Duodenal mucosa (tissue), 2 donors: ENCODE measurements around the gene APMAP.
A peak's percentile ranks its signal among the peaks of the same experiment; 100 is the strongest.

Source experiments
- H3K27ac ChIP-seq: one replicate; pipeline ENCODE4 v1.7.0; 2013; ENCODE audit warnings: low read depth, low read length
- H3K27me3 ChIP-seq, 2 donors: one replicate each; pipeline ENCODE4 v1.7.0; 2013; ENCODE audit warnings: low read length in 2 of 2, control low read depth in 1 of 2; ENCODE audit not compliant: insufficient read depth in 2 of 2, control insufficient read depth in 1 of 2
- H3K36me3 ChIP-seq, 2 donors: one replicate each; pipeline ENCODE4 v1.7.0; 2013; ENCODE audit warnings: low read length in 2 of 2, control low read depth in 1 of 2; ENCODE audit not compliant: insufficient read depth in 2 of 2, control insufficient read depth in 1 of 2
- H3K4me1 ChIP-seq, 2 donors: one replicate each; pipeline ENCODE4 v1.7.0; 2013; ENCODE audit warnings: low read length in 2 of 2, control low read depth in 1 of 2; ENCODE audit not compliant: insufficient read depth in 2 of 2, control insufficient read depth in 1 of 2
- H3K4me3 ChIP-seq, 2 donors: one replicate each; pipeline ENCODE4 v1.7.0; 2013; ENCODE audit warnings: low read length in 2 of 2, low read depth in 1 of 2
- H3K9ac ChIP-seq, 2 donors: one replicate each; pipeline ENCODE4 v1.7.0; 2013; ENCODE audit warnings: low read length in 2 of 2, low read depth in 1 of 2
- H3K9me3 ChIP-seq, 2 donors: one replicate each; pipeline ENCODE4 v1.7.0; 2013; ENCODE audit warnings: low read length in 2 of 2, control low read depth in 1 of 2; ENCODE audit not compliant: control insufficient read depth in 1 of 2

APMAP gene

DNA sequence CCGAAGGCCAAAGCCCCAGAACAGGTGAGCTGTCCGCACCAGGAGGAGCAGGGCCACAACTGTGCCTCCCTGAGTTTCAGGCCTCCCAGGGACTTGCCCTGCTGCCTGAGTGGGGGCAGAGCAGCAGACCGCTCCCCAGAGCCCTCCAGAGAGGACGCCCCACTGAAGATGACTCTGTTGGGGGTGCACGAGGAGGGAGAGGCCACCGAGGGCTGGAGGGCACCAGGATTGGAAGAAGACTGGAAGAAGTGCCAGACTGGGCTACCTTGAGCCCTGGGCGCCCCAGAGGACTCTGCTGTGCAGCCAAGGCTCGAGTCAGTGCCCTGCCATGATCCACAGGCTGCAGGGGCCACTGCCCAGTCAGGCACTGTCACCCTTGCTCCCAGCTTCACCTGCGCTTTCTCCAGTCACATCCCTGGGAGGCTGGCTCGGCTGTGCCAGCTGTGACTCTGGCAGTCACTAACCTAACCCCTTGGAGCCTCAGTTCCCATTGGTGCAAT, 32.2 kb downstream of the APMAP start:
- H3K9me3 ChIP-seq: no peaks in the 10 kb centered on the region
- no peak overlapping the region for H3K4me3 ChIP-seq
- no peaks in the 10 kb centered on the region for H3K27me3 ChIP-seq
- peak overlapping the region; percentile 42 for H3K27ac ChIP-seq
- no peak overlapping the region for H3K9ac ChIP-seq
- H3K4me1 ChIP-seq: no peaks in the 10 kb centered on the region
- H3K36me3 ChIP-seq: peaks cover 31 to 60% of the 10 kb centered on the region in 2 donors

DNA sequence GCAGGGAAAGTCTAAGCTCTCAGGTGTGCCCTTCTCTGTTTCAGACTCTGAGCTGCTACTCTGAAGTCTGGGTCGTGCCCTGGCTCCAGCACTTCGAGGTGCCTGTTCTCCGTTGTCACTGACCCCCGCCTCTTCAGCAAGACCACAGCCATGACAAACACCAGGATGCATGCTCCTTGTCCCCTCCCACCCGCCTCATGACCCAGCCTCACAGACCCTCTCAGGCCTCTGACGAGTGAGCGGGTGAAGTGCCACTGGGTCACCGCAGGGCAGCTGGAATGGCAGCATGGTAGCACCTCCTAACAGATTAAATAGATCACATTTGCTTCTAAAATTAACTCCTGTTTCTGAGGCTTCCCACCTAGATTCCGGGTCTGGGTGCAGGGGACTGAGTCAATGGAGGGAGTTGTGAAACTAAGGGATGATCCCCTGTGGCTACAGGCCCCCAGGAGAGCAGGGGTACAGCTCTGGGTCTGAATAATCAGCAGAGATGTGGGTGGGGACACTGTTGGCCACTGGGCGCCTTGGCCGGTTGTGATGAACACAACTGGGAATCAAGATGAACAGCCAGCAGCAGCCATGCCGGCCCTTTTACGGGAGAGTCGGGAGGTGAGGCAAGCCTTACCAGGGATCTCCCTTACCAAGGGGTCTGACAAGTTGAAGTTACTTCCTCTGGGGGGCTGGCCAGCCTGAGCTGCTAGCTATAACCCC, 32.8 kb downstream of the APMAP start:
- no peak overlapping the region for H3K9ac ChIP-seq
- H3K27ac ChIP-seq: no peak overlapping the region
- H3K4me1 ChIP-seq: no peaks in the 10 kb centered on the region
- H3K27me3 ChIP-seq: no peaks in the 10 kb centered on the region
- no peaks in the 10 kb centered on the region for H3K9me3 ChIP-seq
- no peak overlapping the region for H3K4me3 ChIP-seq
- H3K36me3 ChIP-seq: peaks cover 31 to 56% of the 10 kb centered on the region in 2 donors

DNA sequence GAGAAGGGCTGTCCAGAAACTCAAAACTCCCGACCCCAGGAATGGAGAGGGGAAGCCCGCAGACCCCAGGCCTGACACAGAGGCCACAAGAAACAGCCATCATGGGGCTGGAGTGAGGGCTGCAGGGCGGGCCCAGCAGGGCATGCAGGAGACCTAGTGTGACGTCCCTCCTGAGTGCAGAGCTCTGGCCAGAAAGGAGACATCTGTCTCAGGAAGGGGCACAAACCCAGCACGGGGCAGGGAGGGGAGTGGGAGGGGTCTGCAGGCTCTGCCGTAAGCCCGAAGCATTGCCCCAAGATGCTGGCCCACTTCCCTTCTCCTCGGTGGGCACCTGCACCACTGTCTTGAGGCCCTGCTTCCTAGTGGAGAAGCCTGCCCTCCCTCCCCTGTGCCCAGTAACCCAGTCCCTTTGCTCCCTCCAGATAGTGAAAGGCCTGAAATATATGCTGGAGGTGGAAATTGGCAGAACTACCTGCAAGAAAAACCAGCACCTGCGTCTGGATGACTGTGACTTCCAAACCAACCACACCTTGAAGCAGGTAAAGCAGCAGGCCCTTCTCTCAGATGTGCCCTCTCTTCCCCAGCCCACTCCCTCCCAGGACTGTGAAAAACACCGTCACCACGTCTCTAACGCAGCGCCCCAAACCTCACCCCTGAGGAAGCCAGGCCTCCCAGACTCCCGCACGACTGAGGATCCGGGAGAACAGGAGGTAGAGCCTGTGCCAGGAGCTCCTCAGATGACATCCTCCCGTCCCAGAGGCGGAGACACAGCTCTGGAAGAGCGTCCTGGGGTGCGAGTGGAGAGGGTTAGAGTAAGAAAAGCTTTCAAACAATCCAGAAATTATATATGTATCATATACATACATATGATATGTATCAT, 33.8 kb downstream of the APMAP start:
- peaks cover 22 to 46% of the 10 kb centered on the region in 2 donors for H3K36me3 ChIP-seq
- no peaks in the 10 kb centered on the region for H3K27me3 ChIP-seq
- no peak overlapping the region for H3K27ac ChIP-seq
- no peak overlapping the region for H3K9ac ChIP-seq
- no peaks in the 10 kb centered on the region for H3K9me3 ChIP-seq
- H3K4me3 ChIP-seq: no peak overlapping the region
- H3K4me1 ChIP-seq: peaks cover 0 to 4% of the 10 kb centered on the region in 2 donors

DNA sequence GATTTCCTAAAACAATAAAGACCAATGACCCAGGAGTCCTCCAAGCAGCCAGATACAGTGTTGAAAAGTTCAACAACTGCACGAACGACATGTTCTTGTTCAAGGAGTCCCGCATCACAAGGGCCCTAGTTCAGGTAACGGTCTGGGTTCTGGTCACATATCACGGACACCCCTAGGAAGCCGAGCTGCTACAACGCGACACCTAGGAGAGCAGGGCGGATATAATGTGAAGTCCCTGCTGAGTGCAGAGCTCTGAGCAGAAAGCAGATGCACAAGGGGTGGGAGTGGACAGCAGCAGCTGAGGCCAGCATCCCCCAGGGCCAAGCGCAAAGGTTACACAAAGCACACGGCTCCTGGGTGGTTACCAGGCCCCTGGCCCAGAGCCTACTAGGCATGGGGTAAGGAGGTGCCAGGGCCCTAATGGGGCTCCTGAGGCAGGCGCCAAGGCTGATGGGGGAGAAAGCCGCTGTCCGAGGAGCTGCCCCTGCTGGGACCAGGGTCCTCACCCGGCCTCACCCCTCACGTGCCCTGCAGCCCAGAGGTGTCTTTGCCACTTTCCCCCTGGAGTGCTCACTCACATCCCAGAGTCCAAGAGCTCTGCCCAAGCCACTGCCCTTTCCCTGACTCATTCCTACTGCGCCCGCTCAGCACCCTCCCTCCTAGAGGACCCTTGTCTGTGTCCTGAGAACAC, 35.1 kb downstream of the APMAP start:
- no peak overlapping the region for H3K9ac ChIP-seq
- peaks cover 10 to 16% of the 10 kb centered on the region in 2 donors for H3K4me1 ChIP-seq
- no peaks in the 10 kb centered on the region for H3K27me3 ChIP-seq
- H3K27ac ChIP-seq: no peak overlapping the region
- peaks cover 14 to 34% of the 10 kb centered on the region in 2 donors for H3K36me3 ChIP-seq
- no peaks in the 10 kb centered on the region for H3K9me3 ChIP-seq
- H3K4me3 ChIP-seq: no peak overlapping the region

DNA sequence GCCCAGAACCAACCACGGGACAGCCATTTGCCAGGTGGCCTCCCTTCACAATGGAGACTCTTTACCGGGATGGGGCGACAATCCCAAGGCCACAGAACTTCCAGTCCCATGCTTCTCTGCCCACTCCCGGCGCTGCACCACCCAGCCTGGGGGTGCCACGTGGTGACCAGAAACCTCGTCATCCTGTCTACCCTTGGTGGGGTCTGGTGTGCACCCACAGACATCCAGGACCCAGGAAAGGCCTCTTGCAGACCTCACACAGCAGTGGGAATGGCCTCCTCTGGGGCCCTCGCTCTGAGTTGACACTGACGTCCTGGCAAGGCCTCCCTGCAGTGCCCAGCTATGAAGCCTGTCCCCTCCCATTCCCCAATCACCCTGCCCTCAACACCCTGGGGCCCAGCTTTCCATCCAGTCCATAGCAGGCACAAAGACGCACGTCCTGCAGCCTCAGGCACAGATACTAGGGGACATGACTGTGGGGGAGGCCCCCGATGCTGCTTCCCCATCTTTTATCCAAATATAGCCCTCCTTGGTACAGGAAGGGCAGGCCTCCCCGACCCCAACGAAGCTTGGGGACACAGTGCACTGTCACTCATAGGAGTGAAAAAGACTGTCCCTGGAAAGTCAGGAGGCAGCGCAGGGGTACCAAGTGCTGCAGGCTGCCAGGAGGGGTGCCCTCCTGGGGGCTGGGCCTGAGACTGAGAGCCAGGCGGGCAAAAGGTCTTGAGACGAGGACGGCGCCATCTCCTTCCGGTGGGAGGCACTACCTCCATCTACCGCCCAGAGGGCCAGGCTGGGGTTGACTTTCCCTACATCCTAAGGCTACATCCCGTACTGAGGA, 36.3 kb downstream of the APMAP start:
- Histone ChIP-seq H3K36me3 (peaks cover 14 to 25% of the 10 kb centered on the region in 2 donors), H3K9ac (no peak overlapping the region), H3K9me3 (no peaks in the 10 kb centered on the region), H3K27ac (no peak overlapping the region), H3K4me3 (no peak overlapping the region), H3K27me3 (no peaks in the 10 kb centered on the region), H3K4me1 (peaks cover 11 to 17% of the 10 kb centered on the region in 2 donors)

DNA sequence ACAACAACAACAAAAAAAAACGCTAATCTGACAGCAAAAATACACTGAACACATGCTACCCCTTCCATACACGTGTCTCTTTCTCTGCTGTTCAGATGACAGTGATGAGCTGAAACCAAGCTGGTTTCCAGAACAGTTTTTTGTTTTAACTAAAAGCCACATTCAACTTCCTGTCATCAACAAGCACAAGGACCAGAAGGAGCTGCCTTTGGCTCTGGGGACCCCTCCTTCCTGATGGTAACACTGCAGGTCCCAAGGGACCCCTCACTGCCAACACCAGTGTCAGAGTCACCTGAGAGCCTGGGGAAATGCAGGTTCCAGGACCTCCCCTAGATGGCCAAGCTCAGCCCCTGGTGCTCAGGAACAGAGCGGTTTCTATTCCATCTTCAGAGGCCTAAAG, 37.5 kb downstream of the APMAP start:
- H3K27ac ChIP-seq: no peak overlapping the region
- peaks cover 7 to 19% of the 10 kb centered on the region in 2 donors for H3K36me3 ChIP-seq
- H3K27me3 ChIP-seq: no peaks in the 10 kb centered on the region
- H3K9ac ChIP-seq: no peak overlapping the region
- no peaks in the 10 kb centered on the region for H3K9me3 ChIP-seq
- no peak overlapping the region for H3K4me3 ChIP-seq
- H3K4me1 ChIP-seq: peaks cover 11 to 17% of the 10 kb centered on the region in 2 donors

DNA sequence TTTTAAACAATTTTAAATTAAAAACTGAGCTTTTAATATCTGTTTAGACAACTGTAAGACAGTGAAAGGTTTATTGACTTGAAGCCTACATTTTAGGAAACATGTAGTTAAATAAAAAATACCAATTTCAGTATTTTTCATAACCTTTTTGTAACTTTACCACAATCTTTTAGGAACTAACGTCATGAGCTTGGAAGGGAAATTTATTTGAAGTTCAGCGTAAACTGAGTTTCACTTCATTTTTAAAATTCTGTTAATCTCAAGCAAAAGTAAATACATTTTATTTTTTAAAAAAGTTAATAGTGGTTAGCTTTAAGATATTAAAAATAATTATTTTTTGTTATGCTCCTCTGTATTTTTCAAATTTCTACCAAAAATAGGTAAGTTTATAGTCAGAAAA, 38.0 kb downstream of the APMAP start:
- Histone ChIP-seq H3K9ac (no peak overlapping the region), H3K4me3 (no peak overlapping the region), H3K4me1 (peaks cover 11 to 17% of the 10 kb centered on the region in 2 donors), H3K36me3 (peaks cover 2 to 14% of the 10 kb centered on the region in 2 donors), H3K27ac (no peak overlapping the region), H3K9me3 (no peaks in the 10 kb centered on the region), H3K27me3 (no peaks in the 10 kb centered on the region)

DNA sequence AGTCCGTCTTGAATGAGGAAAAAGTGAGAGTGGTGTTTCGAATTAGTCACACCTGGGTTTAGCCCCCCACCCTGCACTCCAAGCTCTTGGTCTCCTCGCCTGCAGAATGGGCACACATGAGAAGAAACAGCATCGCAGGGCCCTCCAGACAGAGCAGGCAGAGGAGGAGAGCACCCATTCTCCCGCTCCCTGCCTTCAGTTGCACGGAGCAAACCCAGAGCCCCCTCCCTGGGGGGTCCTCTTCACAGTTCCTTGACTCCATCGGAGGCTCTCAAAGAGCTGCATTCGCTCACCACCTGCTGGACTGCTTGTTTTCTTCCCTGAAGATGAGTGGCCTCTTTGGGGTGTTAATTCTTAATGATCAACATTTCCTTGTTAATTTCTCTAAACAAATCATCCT, 38.4 kb downstream of the APMAP start:
- peaks cover 11 to 17% of the 10 kb centered on the region in 2 donors for H3K4me1 ChIP-seq
- H3K36me3 ChIP-seq: peaks cover 0 to 12% of the 10 kb centered on the region in 2 donors
- H3K9me3 ChIP-seq: no peaks in the 10 kb centered on the region
- H3K9ac ChIP-seq: no peak overlapping the region
- no peak overlapping the region for H3K4me3 ChIP-seq
- no peaks in the 10 kb centered on the region for H3K27me3 ChIP-seq
- no peak overlapping the region for H3K27ac ChIP-seq

DNA sequence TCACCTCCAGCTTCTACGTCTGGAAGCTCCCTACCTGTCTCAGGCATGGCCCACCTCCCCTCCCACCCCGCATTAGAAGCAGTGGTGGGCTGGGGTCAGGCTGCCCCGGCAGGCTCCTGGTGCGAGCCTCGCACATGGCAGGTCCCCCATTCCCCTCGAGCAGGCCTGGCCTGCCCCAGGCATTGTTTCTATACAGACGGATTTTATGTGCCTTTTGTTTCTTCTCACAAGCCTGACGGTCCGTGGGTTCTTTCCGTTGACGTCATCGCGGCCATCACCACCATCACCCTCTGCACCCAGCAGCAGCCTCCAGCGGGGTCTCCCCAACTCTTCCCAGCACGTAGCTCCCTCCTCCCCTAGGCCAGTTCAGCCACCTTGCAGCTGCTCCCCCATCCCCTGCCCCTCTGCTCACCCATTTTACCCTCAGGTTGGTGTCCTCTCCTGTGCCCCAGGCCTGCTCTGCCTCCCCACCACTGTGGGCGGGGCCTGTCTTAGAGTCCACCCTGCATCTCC, 38.9 kb downstream of the APMAP start:
- peaks cover 0 to 12% of the 10 kb centered on the region in 2 donors for H3K36me3 ChIP-seq
- H3K4me1 ChIP-seq: peaks cover 11 to 17% of the 10 kb centered on the region in 2 donors
- H3K27ac ChIP-seq: no peak overlapping the region
- no peak overlapping the region for H3K9ac ChIP-seq
- H3K4me3 ChIP-seq: no peak overlapping the region
- no peaks in the 10 kb centered on the region for H3K27me3 ChIP-seq
- no peaks in the 10 kb centered on the region for H3K9me3 ChIP-seq
